Measurements from ENCODE around the gene OXNAD1. TPM values are rescaled to one million over a fixed set of nuclear protein-coding genes. Genes with fewer than 3 reads are reported as not detected.

OXNAD1 gene
- total and polyA plus RNA-seq, 4 donors = 9.3 to 23.9 (median 13.1) TPM

DNA sequence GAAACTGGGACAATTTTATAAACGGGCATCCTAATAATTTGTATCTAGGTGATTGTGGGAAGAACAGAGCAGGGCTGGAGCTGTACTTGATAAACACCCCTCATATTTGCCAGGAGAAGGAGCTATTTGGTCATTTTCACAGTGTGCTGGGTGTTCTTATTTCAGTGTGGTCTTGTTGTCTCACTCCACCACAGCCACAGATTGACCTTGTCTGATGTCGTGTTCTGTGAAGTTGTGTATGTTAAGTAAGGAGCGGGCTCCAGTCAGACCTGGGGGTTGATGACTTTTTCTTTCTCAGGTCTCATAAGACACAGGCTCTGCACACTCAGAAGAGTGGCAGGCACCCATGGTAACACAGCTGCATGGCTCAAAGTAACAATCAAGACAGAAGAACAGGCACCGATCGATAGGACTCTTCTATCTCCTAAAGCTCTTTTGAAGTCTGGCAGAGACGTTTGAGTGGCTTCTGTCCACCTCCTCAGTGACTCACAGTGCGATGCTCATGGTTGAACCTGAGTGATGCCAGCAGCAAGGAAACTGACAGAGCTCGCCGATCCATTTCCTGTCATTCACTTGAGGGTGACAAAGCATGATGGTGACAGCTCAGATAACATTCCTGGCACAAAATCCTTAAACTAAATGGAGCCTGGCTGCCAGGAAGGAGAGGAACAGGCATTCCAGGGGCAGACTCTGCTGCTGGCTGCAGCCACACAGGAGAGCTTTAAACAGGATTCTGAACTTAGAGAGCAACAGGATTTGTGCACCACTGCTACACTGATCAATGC lies 21.1 kb upstream of the OXNAD1 start:
- WGBS (ENCODE audit: insufficient coverage) = 80% methylated on average over 6 of the region's 9 CpGs
- no peak for DNase-seq (ENCODE audit: low read depth in 4 of 6, low spot score in 6 of 6)
- Histone ChIP-seq H3K4me3 (ENCODE audit: low read depth, low read length) (no peak overlapping the region), H3K27ac (ENCODE audit: low read depth, low read length) (no peak overlapping the region), H3K4me1 (ENCODE audit: control insufficient read depth, insufficient read depth, low read length) (peaks cover 6% of the 10 kb centered on the region), H3K9me3 (ENCODE audit: control insufficient read depth, insufficient read depth, low read length) (no peaks in the 10 kb centered on the region), H3K27me3 (ENCODE audit: control insufficient read depth, insufficient read depth, low read length) (no peaks in the 10 kb centered on the region), H3K36me3 (ENCODE audit: control insufficient read depth, insufficient read depth, low read length) (no peaks in the 10 kb centered on the region)

DNA sequence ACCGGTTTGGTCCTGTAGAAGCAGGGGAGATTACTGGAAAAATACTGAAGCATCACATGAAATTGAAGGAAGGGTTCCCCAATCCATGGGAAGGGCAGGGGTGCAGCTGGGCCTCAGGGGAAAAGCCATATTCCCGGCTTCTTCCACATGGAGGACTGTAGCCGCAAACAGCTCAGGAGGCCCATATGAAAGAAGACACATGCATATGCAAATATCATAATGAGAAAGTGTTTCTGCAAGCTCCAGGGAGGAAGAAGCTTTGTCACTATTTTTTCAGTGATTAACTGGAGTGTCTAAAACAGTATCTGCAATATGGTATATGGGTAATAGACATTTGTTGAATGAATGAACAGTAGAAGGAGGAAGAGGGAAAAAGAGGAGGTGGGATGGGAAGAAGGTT lies 19.4 kb upstream of the OXNAD1 start:
- Histone ChIP-seq H3K36me3 (ENCODE audit: control insufficient read depth, insufficient read depth, low read length) (no peaks in the 10 kb centered on the region), H3K9me3 (ENCODE audit: control insufficient read depth, insufficient read depth, low read length) (no peaks in the 10 kb centered on the region), H3K27me3 (ENCODE audit: control insufficient read depth, insufficient read depth, low read length) (no peaks in the 10 kb centered on the region), H3K4me3 (ENCODE audit: low read depth, low read length) (no peak overlapping the region), H3K4me1 (ENCODE audit: control insufficient read depth, insufficient read depth, low read length) (peaks cover 6% of the 10 kb centered on the region), H3K27ac (ENCODE audit: low read depth, low read length) (no peak overlapping the region)
- DNase-seq (ENCODE audit: low read depth in 4 of 6, low spot score in 6 of 6) = no peak
- WGBS (ENCODE audit: insufficient coverage) = 94% methylated on average over 2 of the region's 3 CpGs

DNA sequence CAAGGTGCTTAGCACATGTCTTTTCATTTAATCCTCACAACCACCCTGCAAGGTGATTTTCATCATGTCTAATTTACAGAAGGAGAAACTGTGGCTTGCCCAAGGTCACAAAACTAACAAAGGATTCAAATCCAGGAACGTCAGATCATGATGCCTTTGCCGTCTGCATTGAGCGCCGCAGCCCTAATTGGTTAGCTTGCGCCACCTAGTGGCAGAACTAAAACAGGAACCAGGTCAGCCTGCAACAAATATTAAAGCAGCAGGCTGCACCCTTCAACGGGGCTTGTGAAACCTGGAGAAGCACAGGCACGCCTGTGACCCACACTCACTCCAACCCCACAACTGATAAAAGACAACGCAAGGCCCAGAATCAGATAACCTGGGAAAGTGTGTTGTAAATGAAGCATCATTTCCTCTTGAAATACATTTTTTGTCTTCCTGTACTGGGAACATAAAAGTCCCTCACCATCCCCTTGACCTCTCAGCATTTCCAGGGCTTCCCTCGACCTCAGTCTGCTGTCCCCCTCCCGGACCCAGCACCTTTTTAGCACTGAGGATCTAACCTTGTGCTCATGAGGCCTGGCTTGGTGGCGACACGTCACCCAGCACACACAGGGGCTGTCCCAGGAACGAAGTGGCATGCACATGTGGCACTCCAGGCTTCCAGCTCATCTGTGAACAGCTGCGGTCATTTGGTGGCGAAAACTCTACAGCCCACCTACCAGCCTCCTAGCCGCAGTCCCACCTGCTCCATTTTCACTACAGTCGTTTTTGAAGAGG lies 17.5 kb upstream of the OXNAD1 start:
- 37% methylated on average over 13 of the region's 17 CpGs for WGBS (ENCODE audit: insufficient coverage)
- H3K27ac ChIP-seq (ENCODE audit: low read depth, low read length) = no peak overlapping the region

GRCh38 chr3:16248556-16248955 lies 16.5 kb upstream of the OXNAD1 start:
- Histone ChIP-seq H3K27ac (ENCODE audit: low read depth, low read length) (no peak overlapping the region), H3K4me1 (ENCODE audit: control insufficient read depth, insufficient read depth, low read length) (peaks cover 6% of the 10 kb centered on the region), H3K36me3 (ENCODE audit: control insufficient read depth, insufficient read depth, low read length) (no peaks in the 10 kb centered on the region), H3K4me3 (ENCODE audit: low read depth, low read length) (no peak overlapping the region), H3K9me3 (ENCODE audit: control insufficient read depth, insufficient read depth, low read length) (no peaks in the 10 kb centered on the region), H3K27me3 (ENCODE audit: control insufficient read depth, insufficient read depth, low read length) (no peaks in the 10 kb centered on the region)
- 87% methylated on average over 5 of the region's 5 CpGs for WGBS (ENCODE audit: insufficient coverage)
- no peak for DNase-seq (ENCODE audit: low read depth in 4 of 6, low spot score in 6 of 6)

More for the DNA sequence above, 17.5 kb upstream of the OXNAD1 start:
- Histone ChIP-seq H3K9me3 (ENCODE audit: control insufficient read depth, insufficient read depth, low read length) (no peaks in the 10 kb centered on the region), H3K27me3 (ENCODE audit: control insufficient read depth, insufficient read depth, low read length) (no peaks in the 10 kb centered on the region), H3K4me3 (ENCODE audit: low read depth, low read length) (no peak overlapping the region), H3K4me1 (ENCODE audit: control insufficient read depth, insufficient read depth, low read length) (peaks cover 6% of the 10 kb centered on the region), H3K36me3 (ENCODE audit: control insufficient read depth, insufficient read depth, low read length) (no peaks in the 10 kb centered on the region)
- DNase-seq (ENCODE audit: low read depth in 4 of 6, low spot score in 6 of 6) = peak; percentile 64 to 97 (median 79)

DNA sequence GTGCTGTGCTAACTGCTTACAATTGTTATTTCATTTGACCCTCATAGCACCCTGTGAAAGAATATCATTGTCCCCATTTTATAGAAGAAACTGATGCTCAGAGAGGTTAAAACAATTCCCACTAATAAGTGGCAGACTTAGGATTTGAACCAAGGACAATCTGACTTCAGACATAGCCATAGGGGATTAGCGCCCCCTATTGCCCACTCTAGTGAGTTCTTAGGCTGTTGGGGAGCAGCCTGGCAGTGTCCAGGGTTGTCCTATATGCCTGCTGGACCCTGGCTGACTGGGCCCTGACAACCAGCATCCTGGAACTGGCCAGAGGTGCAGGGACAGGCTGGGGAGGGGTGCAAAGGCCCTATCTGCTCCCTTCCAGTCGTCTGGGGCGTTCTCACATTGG lies 15.7 kb upstream of the OXNAD1 start:
- no peaks in the 10 kb centered on the region for H3K36me3 ChIP-seq (ENCODE audit: control insufficient read depth, insufficient read depth, low read length)
- no peaks in the 10 kb centered on the region for H3K27me3 ChIP-seq (ENCODE audit: control insufficient read depth, insufficient read depth, low read length)
- H3K9me3 ChIP-seq (ENCODE audit: control insufficient read depth, insufficient read depth, low read length) = no peaks in the 10 kb centered on the region
- no peak overlapping the region for H3K27ac ChIP-seq (ENCODE audit: low read depth, low read length)
- WGBS (ENCODE audit: insufficient coverage) = 20% methylated on average over 2 of the region's 3 CpGs
- peaks cover 6% of the 10 kb centered on the region for H3K4me1 ChIP-seq (ENCODE audit: control insufficient read depth, insufficient read depth, low read length)
- DNase-seq (ENCODE audit: low read depth in 4 of 6, low spot score in 6 of 6) = no peak
- H3K4me3 ChIP-seq (ENCODE audit: low read depth, low read length) = no peak overlapping the region

GRCh38 chr3:16249886-16250285 lies 15.1 kb upstream of the OXNAD1 start:
- no peak overlapping the region for H3K27ac ChIP-seq (ENCODE audit: low read depth, low read length)
- H3K36me3 ChIP-seq (ENCODE audit: control insufficient read depth, insufficient read depth, low read length) = no peaks in the 10 kb centered on the region
- peaks cover 6% of the 10 kb centered on the region for H3K4me1 ChIP-seq (ENCODE audit: control insufficient read depth, insufficient read depth, low read length)
- H3K27me3 ChIP-seq (ENCODE audit: control insufficient read depth, insufficient read depth, low read length) = no peaks in the 10 kb centered on the region
- DNase-seq (ENCODE audit: low read depth in 4 of 6, low spot score in 6 of 6) = no peak
- H3K9me3 ChIP-seq (ENCODE audit: control insufficient read depth, insufficient read depth, low read length) = no peaks in the 10 kb centered on the region
- H3K4me3 ChIP-seq (ENCODE audit: low read depth, low read length) = no peak overlapping the region
- no CpG with 5 or more reads among the region's 3 CpGs for WGBS (ENCODE audit: insufficient coverage)

GRCh38 chr3:16251316-16252085 lies 13.5 kb upstream of the OXNAD1 start:
- no peak overlapping the region for H3K27ac ChIP-seq (ENCODE audit: low read depth, low read length)
- no peaks in the 10 kb centered on the region for H3K9me3 ChIP-seq (ENCODE audit: control insufficient read depth, insufficient read depth, low read length)
- no peaks in the 10 kb centered on the region for H3K36me3 ChIP-seq (ENCODE audit: control insufficient read depth, insufficient read depth, low read length)
- no peak for DNase-seq (ENCODE audit: low read depth in 4 of 6, low spot score in 6 of 6)
- H3K27me3 ChIP-seq (ENCODE audit: control insufficient read depth, insufficient read depth, low read length) = no peaks in the 10 kb centered on the region
- peaks cover 6% of the 10 kb centered on the region for H3K4me1 ChIP-seq (ENCODE audit: control insufficient read depth, insufficient read depth, low read length)
- no peak overlapping the region for H3K4me3 ChIP-seq (ENCODE audit: low read depth, low read length)
- WGBS (ENCODE audit: insufficient coverage) = 61% methylated on average over 7 of the region's 9 CpGs

DNA sequence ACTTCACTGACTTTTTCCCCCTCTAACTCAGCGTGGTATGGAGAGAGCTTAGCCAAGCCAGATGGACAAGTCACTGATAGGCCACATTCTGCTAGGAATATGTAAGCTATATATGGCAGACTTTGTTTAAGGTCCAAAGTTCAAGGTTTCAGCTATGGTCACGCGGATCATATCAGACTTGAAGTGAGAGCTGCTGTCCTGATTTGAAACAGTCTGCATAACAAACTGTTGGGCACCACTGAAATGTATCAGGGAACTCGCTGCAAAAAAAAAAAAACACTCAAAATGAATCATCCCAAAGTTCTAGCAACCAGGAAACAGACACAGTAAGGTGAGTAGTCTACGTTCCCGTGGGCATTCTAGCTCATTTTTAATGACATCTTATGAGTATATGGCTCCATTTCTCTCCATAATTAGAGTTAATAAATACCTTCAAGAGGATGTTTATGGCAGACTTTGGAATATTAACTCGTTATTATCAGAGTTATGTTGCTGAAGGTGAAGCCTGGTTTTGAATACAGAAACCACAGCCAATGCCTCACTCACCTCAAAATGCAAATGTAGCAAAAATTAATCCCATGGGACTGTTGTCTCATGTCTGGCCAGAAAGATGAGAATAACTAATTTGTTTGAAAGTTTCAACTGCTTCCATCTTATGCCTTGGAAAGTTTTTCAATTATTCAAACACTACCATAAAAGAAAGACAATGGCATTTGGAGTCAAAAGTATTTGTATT lies 12.6 kb upstream of the OXNAD1 start:
- no peaks in the 10 kb centered on the region for H3K27me3 ChIP-seq (ENCODE audit: control insufficient read depth, insufficient read depth, low read length)
- peak in 1 of 6 donors; percentile 22 for DNase-seq (ENCODE audit: low read depth in 4 of 6, low spot score in 6 of 6)
- H3K36me3 ChIP-seq (ENCODE audit: control insufficient read depth, insufficient read depth, low read length) = no peaks in the 10 kb centered on the region
- H3K27ac ChIP-seq (ENCODE audit: low read depth, low read length) = no peak overlapping the region
- 100% methylated on average over 2 of the region's 7 CpGs for WGBS (ENCODE audit: insufficient coverage)
- no peak overlapping the region for H3K4me3 ChIP-seq (ENCODE audit: low read depth, low read length)
- peaks cover 4% of the 10 kb centered on the region for H3K4me1 ChIP-seq (ENCODE audit: control insufficient read depth, insufficient read depth, low read length)
- no peaks in the 10 kb centered on the region for H3K9me3 ChIP-seq (ENCODE audit: control insufficient read depth, insufficient read depth, low read length)

GRCh38 chr3:16252988-16253387 lies 12.0 kb upstream of the OXNAD1 start:
- H3K9me3 ChIP-seq (ENCODE audit: control insufficient read depth, insufficient read depth, low read length) = no peaks in the 10 kb centered on the region
- no peak overlapping the region for H3K27ac ChIP-seq (ENCODE audit: low read depth, low read length)
- DNase-seq (ENCODE audit: low read depth in 4 of 6, low spot score in 6 of 6) = no peak
- H3K27me3 ChIP-seq (ENCODE audit: control insufficient read depth, insufficient read depth, low read length) = no peaks in the 10 kb centered on the region
- H3K36me3 ChIP-seq (ENCODE audit: control insufficient read depth, insufficient read depth, low read length) = no peaks in the 10 kb centered on the region
- H3K4me3 ChIP-seq (ENCODE audit: low read depth, low read length) = no peak overlapping the region
- WGBS (ENCODE audit: insufficient coverage) = 62% methylated on average over 1 of the region's 2 CpGs
- no peaks in the 10 kb centered on the region for H3K4me1 ChIP-seq (ENCODE audit: control insufficient read depth, insufficient read depth, low read length)
